SH-SY5Y (cell line): ENCODE measurements around the gene FEZ2.

ENCODE experiments used
- GATA2 ChIP-seq: IDR thresholded peaks from 2 replicates; pipeline ENCODE4 v1.6.1; 2011; ENCODE audit warnings: mild to moderate bottlenecking, low read depth, low read length
- GATA3 ChIP-seq: IDR thresholded peaks from 2 replicates; pipeline ENCODE4 v1.6.1; 2011; ENCODE audit warnings: low read depth, mild to moderate bottlenecking, low read length, moderate library complexity

GRCh38 chr2:36515538-36515937 is 82.4 kb downstream of the FEZ2 start:
- no peak for TF ChIP-seq GATA2
- TF ChIP-seq GATA3, result no peak
